Measurements from ENCODE around the gene HNRNPUL2. TPM values are rescaled to one million over a fixed set of nuclear protein-coding genes. Genes with fewer than 3 reads are reported as not detected.

Gene HNRNPUL2
- total RNA-seq, 1 experiment from 2014 or later: 62.9 TPM

GRCh38 chr11:62728171-62728988 lies 1.1 kb upstream of the HNRNPUL2 start, which contains the start of gene TTC9C:
Gene TTC9C, plus strand, starts transcription at chr11:62728486. Its CDS starts 363 bp downstream, at chr11:62728849.
- H3K27ac Mint-ChIP-seq (ENCODE audit: unreplicated experiment): peak within 1 kb of the TSS; percentile 98
- H3K36me3 Mint-ChIP-seq (ENCODE audit: insufficient read depth, unreplicated experiment): peaks cover 87% of the 10 kb centered on the region
- CTCF ChIA-PET: interaction anchor here (0.6 to 4.0 kb wide), 5 partner anchors 25 to 247 kb away, joined by 3 to 21 read pairs (median 4); partner anchors contain the start of genes EEF1G, TMEM179B and ZBTB3

GRCh38 chr11:62727872-62728170 lies 564 bp upstream of the HNRNPUL2 start:
- peak overlapping the region; percentile 99 for H3K4me3 Mint-ChIP-seq (ENCODE audit: unreplicated experiment)
- H3K27me3 ChIP-seq (replicated peaks; ENCODE audit: control insufficient read depth, insufficient read depth, low read length): no peaks in the 10 kb centered on the region
- H3K27ac Mint-ChIP-seq (ENCODE audit: unreplicated experiment): peak overlapping the region; percentile 98
- intact Hi-C loops (cut with micrococcal nuclease; ENCODE audit: unreplicated experiment): loop anchor here (2.0 to 10.0 kb wide), 5 partner anchors 15 to 127 kb away; partner anchors contain the start of genes TAF6L and TMEM179B
- H3K9me3 ChIP-seq: no peaks in the 10 kb centered on the region
- ChIA-PET CTCF (interaction anchor here (0.6 to 4.0 kb wide), 7 partner anchors 21 to 154 kb away, joined by 3 to 21 read pairs (median 4); partner anchors contain the start of genes EEF1G, POLR2G, TMEM179B and ZBTB3), POLR2A (interaction anchor here (0.6 to 4.8 kb wide), 27 partner anchors 8 to 1211 kb away, joined by 3 to 71 read pairs (median 8); partner anchors contain the start of genes B3GAT3, BSCL2, C11orf98 and CSKMT)
- TF ChIP-seq CTCF (IDR thresholded peaks at IDR 0.05; ENCODE audit: insufficient read depth in 1 of 2, low read depth in 1 of 2, low read length in 1 of 2, severe bottlenecking in 1 of 2, unreplicated experiment in 1 of 2): no peak
- H3K36me3 ChIP-seq (ENCODE audit: control insufficient read depth, insufficient read depth, low read length): no peaks in the 10 kb centered on the region
- H3K4me1 ChIP-seq: peaks cover 17% of the 10 kb centered on the region
- BruUV-seq (replicated peaks): no TSS peak
- peaks cover 24% of the 10 kb centered on the region for H3K4me1 Mint-ChIP-seq (ENCODE audit: low read depth, unreplicated experiment)
- DNase-seq: peak; percentile 94 to 97
- H3K4me3 ChIP-seq (ENCODE audit: low read depth, low read length): peak overlapping the region; percentile 94
- H3K9me3 Mint-ChIP-seq (ENCODE audit: unreplicated experiment): no peaks in the 10 kb centered on the region
- H3K27me3 Mint-ChIP-seq (ENCODE audit: insufficient read depth, unreplicated experiment): no peaks in the 10 kb centered on the region
- H3K36me3 Mint-ChIP-seq (ENCODE audit: insufficient read depth, unreplicated experiment): peaks cover 87% of the 10 kb centered on the region

More at GRCh38 chr11:62728171-62728988, 1.1 kb upstream of the HNRNPUL2 start, which contains the start of gene TTC9C:
- Histone ChIP-seq H3K4me1 (peaks cover 17% of the 10 kb centered on the region), H3K4me3 (ENCODE audit: low read depth, low read length) (peak within 1 kb of the TSS; percentile 94), H3K9me3 (no peaks in the 10 kb centered on the region), H3K27me3 (replicated peaks; ENCODE audit: control insufficient read depth, insufficient read depth, low read length) (no peaks in the 10 kb centered on the region), H3K36me3 (ENCODE audit: control insufficient read depth, insufficient read depth, low read length) (no peaks in the 10 kb centered on the region)
- intact Hi-C loops (cut with micrococcal nuclease; ENCODE audit: unreplicated experiment): loop anchor here (2.0 to 10.0 kb wide), 4 partner anchors 24 to 126 kb away; partner anchors contain the start of genes TAF6L and TMEM179B
- Mint-ChIP-seq H3K9me3 (ENCODE audit: unreplicated experiment) (no peaks in the 10 kb centered on the region), H3K4me3 (ENCODE audit: unreplicated experiment) (peak within 1 kb of the TSS; percentile 99), H3K4me1 (ENCODE audit: low read depth, unreplicated experiment) (peaks cover 23% of the 10 kb centered on the region), H3K27me3 (ENCODE audit: insufficient read depth, unreplicated experiment) (no peaks in the 10 kb centered on the region)
- TF ChIP-seq CTCF (IDR thresholded peaks at IDR 0.05; ENCODE audit: insufficient read depth in 1 of 2, low read depth in 1 of 2, low read length in 1 of 2, severe bottlenecking in 1 of 2, unreplicated experiment in 1 of 2): no peak
- POLR2A ChIA-PET: interaction anchor here (0.6 to 4.8 kb wide), 18 partner anchors 15 to 161 kb away, joined by 3 to 71 read pairs (median 12); partner anchors contain the start of genes C11orf98, CSKMT, INTS5 and LBHD1
- BruUV-seq (replicated peaks): TSS peak; percentile 70
- peak; percentile 86 to 87 for DNase-seq

- Mint-ChIP-seq H3K36me3 (ENCODE audit: insufficient read depth, unreplicated experiment) (peaks cover 88% of the 10 kb centered on the region), H3K27ac (ENCODE audit: unreplicated experiment) (peak overlapping the region; percentile 98), H3K4me1 (ENCODE audit: low read depth, unreplicated experiment) (peaks cover 30% of the 10 kb centered on the region), H3K4me3 (ENCODE audit: unreplicated experiment) (peak overlapping the region; percentile 99), H3K9me3 (ENCODE audit: unreplicated experiment) (no peaks in the 10 kb centered on the region), H3K27me3 (ENCODE audit: insufficient read depth, unreplicated experiment) (no peaks in the 10 kb centered on the region)
- ChIA-PET CTCF (interaction anchor here (0.8 to 4.0 kb wide), 6 partner anchors 27 to 166 kb away, joined by 3 to 21 read pairs (median 4); partner anchors contain the start of genes EEF1G, POLR2G, TMEM179B and ZBTB3), POLR2A (interaction anchor here (0.5 to 4.8 kb wide), 25 partner anchors 9 to 1304 kb away, joined by 3 to 71 read pairs (median 8); partner anchors contain the start of genes BSCL2, C11orf98, CSKMT and EEF1G)
- no peaks in the 10 kb centered on the region for H3K27me3 ChIP-seq (replicated peaks; ENCODE audit: control insufficient read depth, insufficient read depth, low read length)
- no peaks in the 10 kb centered on the region for H3K9me3 ChIP-seq
- H3K4me1 ChIP-seq: peaks cover 25% of the 10 kb centered on the region
- BruUV-seq (replicated peaks): no TSS peak
- TF ChIP-seq CTCF (IDR thresholded peaks at IDR 0.05; ENCODE audit: insufficient read depth in 1 of 2, low read depth in 1 of 2, low read length in 1 of 2, severe bottlenecking in 1 of 2, unreplicated experiment in 1 of 2): no peak
- H3K4me3 ChIP-seq (ENCODE audit: low read depth, low read length): peak overlapping the region; percentile 94
- intact Hi-C loops (cut with micrococcal nuclease; ENCODE audit: unreplicated experiment): loop anchor here (2.0 to 10.0 kb wide), 2 partner anchors 14 to 128 kb away; no protein-coding TSS in a partner anchor
- no peak for DNase-seq
- H3K36me3 ChIP-seq (ENCODE audit: control insufficient read depth, insufficient read depth, low read length): 0 out of 2 replicates have a peak, but pooled peaks cover 1% of the 10 kb centered on the region
Measured at GRCh38 chr11:62726915-62727164, 417 bp downstream of the HNRNPUL2 start.
